Measurements from ENCODE around the gene PHTF2. TPM values are rescaled to one million over a fixed set of nuclear protein-coding genes. Genes with fewer than 3 reads are reported as not detected.

Gene PHTF2
- total and polyA plus RNA-seq, 10 of the 15 experiments (the other 5 are each of a cell fraction or from before 2014, with no cell fraction given) = 12.9 to 41.8 (median 27.0) TPM

GRCh38 chr7:77980087-77980713 lies 181.6 kb downstream of the PHTF2 start:
- intact Hi-C loops (cut with micrococcal nuclease; ENCODE audit: unreplicated experiment) = no loop called here
- ChIA-PET POLR2A (no interaction called here), SMC1A (ENCODE audit: uncharacterized antibody, unreplicated experiment) (no interaction called here), CTCF (no interaction called here), RAD21 (ENCODE audit: unreplicated experiment) (no interaction called here)
- no peaks in the 10 kb centered on the region for H3K9me3 ChIP-seq (replicated peaks; ENCODE audit: control insufficient read depth, insufficient read depth, low read length)
- ATAC-seq = no peak
- no peaks in the 10 kb centered on the region for H3K27me3 ChIP-seq (replicated peaks in 1 of 2; ENCODE audit: control insufficient read depth in 2 of 2, insufficient read depth in 2 of 2, low read length in 1 of 2)
- no peaks in the 10 kb centered on the region for H3K79me2 ChIP-seq (ENCODE audit: control insufficient read depth, insufficient read depth, low read length)
- no peak for FAIRE-seq
- H3K27ac ChIP-seq (ENCODE audit: control insufficient read depth, insufficient read depth) = no peak overlapping the region
- WGBS (ENCODE audit: insufficient coverage, insufficient replicate concordance, low lambda C conversion rate, missing lambda C conversion rate) = 54% methylated on average over 3 of the region's 3 CpGs
- no peaks in the 10 kb centered on the region for H3K4me1 ChIP-seq (ENCODE audit: control insufficient read depth, insufficient read depth, low read length)
- H3K36me3 ChIP-seq (ENCODE audit: control insufficient read depth in 2 of 2, insufficient read depth in 2 of 2, low read length in 1 of 2) = no peaks in the 10 kb centered on the region
- H3K4me3 ChIP-seq = no peak overlapping the region
- in situ Hi-C loops (cut with MboI) = no loop called here
- no peak overlapping the region for H2AFZ ChIP-seq (ENCODE audit: control insufficient read depth, low read depth, low read length)
- H3K4me2 ChIP-seq (ENCODE audit: control insufficient read depth, insufficient read depth) = no peak overlapping the region
- no peak overlapping the region for H3K9ac ChIP-seq (ENCODE audit: control insufficient read depth, insufficient read depth, low read length)
- H4K20me1 ChIP-seq (ENCODE audit: control insufficient read depth, insufficient read depth) = no peaks in the 10 kb centered on the region
- TF ChIP-seq FOXM1 (IDR thresholded peaks at IDR 0.05; ENCODE audit: low read depth, low read length) = no peak
- TF ChIP-seq ZNF274 (IDR thresholded peaks at IDR 0.05; ENCODE audit: insufficient read depth, insufficient read length) = no peak
- no peak for TF ChIP-seq NFYA (IDR thresholded peaks at IDR 0.05; ENCODE audit: borderline replicate concordance, low read depth, low read length)
- no peak for TF ChIP-seq CREB1 (IDR thresholded peaks at IDR 0.05; ENCODE audit: low read depth)
- TF ChIP-seq, protein P1, sequence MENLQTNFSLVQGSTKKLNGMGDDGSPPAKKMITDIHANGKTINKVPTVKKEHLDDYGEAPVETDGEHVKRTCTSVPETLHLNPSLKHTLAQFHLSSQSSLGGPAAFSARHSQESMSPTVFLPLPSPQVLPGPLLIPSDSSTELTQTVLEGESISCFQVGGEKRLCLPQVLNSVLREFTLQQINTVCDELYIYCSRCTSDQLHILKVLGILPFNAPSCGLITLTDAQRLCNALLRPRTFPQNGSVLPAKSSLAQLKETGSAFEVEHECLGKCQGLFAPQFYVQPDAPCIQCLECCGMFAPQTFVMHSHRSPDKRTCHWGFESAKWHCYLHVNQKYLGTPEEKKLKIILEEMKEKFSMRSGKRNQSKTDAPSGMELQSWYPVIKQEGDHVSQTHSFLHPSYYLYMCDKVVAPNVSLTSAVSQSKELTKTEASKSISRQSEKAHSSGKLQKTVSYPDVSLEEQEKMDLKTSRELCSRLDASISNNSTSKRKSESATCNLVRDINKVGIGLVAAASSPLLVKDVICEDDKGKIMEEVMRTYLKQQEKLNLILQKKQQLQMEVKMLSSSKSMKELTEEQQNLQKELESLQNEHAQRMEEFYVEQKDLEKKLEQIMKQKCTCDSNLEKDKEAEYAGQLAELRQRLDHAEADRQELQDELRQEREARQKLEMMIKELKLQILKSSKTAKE (IDR thresholded peaks at IDR 0.05; ENCODE audit: low read depth, poor library complexity, severe bottlenecking) = no peak
- no peak for TF ChIP-seq POLR2AphosphoS5 (IDR thresholded peaks at IDR 0.05; ENCODE audit: low read length)
- no peak for TF ChIP-seq KAT2A (conservative IDR thresholded peaks at IDR 0.05; ENCODE audit: control insufficient read depth, low read depth, low read length)
- TF ChIP-seq ZNF384 (IDR thresholded peaks at IDR 0.05; ENCODE audit: borderline replicate concordance, low read depth, low read length) = no peak
- TF ChIP-seq RUNX3 (IDR thresholded peaks at IDR 0.05; ENCODE audit: low read length) = no peak
- no peak for TF ChIP-seq HDAC2 (IDR thresholded peaks at IDR 0.05)
- no TSS peak for BruUV-seq (replicated peaks)
- no peak for DNase-seq (ENCODE audit: low read depth, low spot score)
